IMR-90 (cell line): ENCODE data around the gene PREB. TPM values are rescaled to one million over a fixed set of nuclear protein-coding genes. Genes with fewer than 3 reads are reported as not detected.

Experiments
- ATAC-seq: fragments of 200-7000 bp; cut with Tn5 transposase; 2 replicates; pipeline ENCODE4 v1.9.1; 2020; ENCODE audit warnings: low read depth, mild to moderate bottlenecking, moderate library complexity
- BruUV-seq: library from RNA; stranded (reverse); fragments of 400-500 nt; replicated peaks from 2 replicates; lab custom pipeline; 2021; lab: Mats Ljungman, UMichigan
- CTCF ChIA-PET: fragments of 300-600 bp; formaldehyde crosslinking; extraction: SDS; loops from one replicate; lab custom pipeline; 2021; ENCODE audit warnings: antibody characterized with exemption; lab: Yijun Ruan, JAX
- POLR2A ChIA-PET: fragments of 300-600 bp; sonication (Branson Sonifier 250); formaldehyde crosslinking; loops from one replicate; lab custom pipeline; 2022; ENCODE audit warnings: antibody characterized with exemption; ENCODE audit not compliant: unreplicated experiment; lab: Charles Lee
- DNase-seq: peaks from one replicate; pipeline ENCODE4 v3.0.0; 2013
- H2AFZ ChIP-seq: replicated peaks from 2 replicates; pipeline ENCODE3; 2013; ENCODE audit warnings: low read length, mild to moderate bottlenecking; ENCODE audit not compliant: poor library complexity
- H2AK5ac ChIP-seq: 2 replicates; pipeline ENCODE4 v1.6.1; 2013; ENCODE audit warnings: low read depth, low read length, inconsistent platforms
- H2AK9ac ChIP-seq: replicated peaks from 2 replicates; pipeline ENCODE3; 2013; ENCODE audit warnings: mild to moderate bottlenecking, low read depth, low read length, moderate library complexity; ENCODE audit not compliant: poor library complexity
- H2BK120ac ChIP-seq: 2 replicates; pipeline ENCODE4 v1.6.1; 2013; ENCODE audit warnings: low read depth, low read length, inconsistent platforms
- H2BK15ac ChIP-seq: 3 replicates; pipeline ENCODE4 v1.6.1; 2013; ENCODE audit warnings: low read depth, low read length, inconsistent platforms
- H2BK20ac ChIP-seq: 2 replicates; pipeline ENCODE4 v1.6.1; 2013; ENCODE audit warnings: low read depth, mild to moderate bottlenecking, inconsistent platforms, low read length, moderate library complexity
- H2BK5ac ChIP-seq: 2 replicates; pipeline ENCODE4 v1.6.1; 2013; ENCODE audit warnings: mild to moderate bottlenecking, low read depth, low read length, inconsistent platforms; ENCODE audit not compliant: poor library complexity, severe bottlenecking
- H3K14ac ChIP-seq: replicated peaks from 2 replicates; pipeline ENCODE4 v1.6.1; 2013; ENCODE audit warnings: low read depth, low read length, inconsistent platforms
- H3K18ac ChIP-seq: 2 replicates; pipeline ENCODE4 v1.6.1; 2013; ENCODE audit warnings: low read depth, low read length, control low read depth
- H3K23ac ChIP-seq: 2 replicates; pipeline ENCODE4 v1.6.1; 2013; ENCODE audit warnings: low read depth, low read length, inconsistent platforms
- H3K27ac ChIP-seq: 2 replicates; pipeline ENCODE4 v1.5.1; 2013; ENCODE audit warnings: mild to moderate bottlenecking, control low read depth, low read length; ENCODE audit not compliant: insufficient read depth
- H3K27me3 ChIP-seq: 2 replicates; pipeline ENCODE4 v1.6.1; 2013; ENCODE audit warnings: low read length; ENCODE audit not compliant: control insufficient read depth, insufficient read depth
- H3K36me3 ChIP-seq: 2 replicates; pipeline ENCODE4 v1.6.1; 2013; ENCODE audit warnings: low read length, mixed read lengths; ENCODE audit not compliant: control insufficient read depth, insufficient read depth
- H3K4ac ChIP-seq: 2 replicates; pipeline ENCODE4 v1.6.1; 2013; ENCODE audit warnings: low read depth, low read length, inconsistent platforms
- H3K4me1 ChIP-seq: 2 replicates; pipeline ENCODE4 v1.6.1; 2013; ENCODE audit warnings: low read length, mixed read lengths; ENCODE audit not compliant: control insufficient read depth, insufficient read depth
- H3K4me2 ChIP-seq: 2 replicates; pipeline ENCODE4 v1.6.1; 2013; ENCODE audit warnings: low read depth, mild to moderate bottlenecking, control low read depth, low read length, moderate library complexity
- H3K4me3 ChIP-seq: 2 replicates; pipeline ENCODE4 v1.5.1; 2013; ENCODE audit warnings: low read depth, mild to moderate bottlenecking, control low read depth, low read length, moderate library complexity; ENCODE audit not compliant: insufficient read depth
- H3K56ac ChIP-seq: 2 replicates; pipeline ENCODE4 v1.6.1; 2013; ENCODE audit warnings: low read length, inconsistent platforms; ENCODE audit not compliant: insufficient read depth; ENCODE audit errors: extremely low read depth
- H3K79me1 ChIP-seq, 2 experiments: 2 replicates each; pipeline ENCODE4 v1.6.1; 2013; ENCODE audit warnings: low read length in 2 of 2, inconsistent platforms in 1 of 2, low read depth in 1 of 2
- H3K9ac ChIP-seq: 2 replicates; pipeline ENCODE4 v1.6.1; 2013; ENCODE audit warnings: low read depth, low read length, control low read depth
- H3K9me1 ChIP-seq: 2 replicates; pipeline ENCODE4 v1.6.1; 2013; ENCODE audit warnings: low read length, inconsistent platforms; ENCODE audit not compliant: insufficient read depth
- H3K9me3 ChIP-seq: 2 replicates; pipeline ENCODE4 v1.6.1; 2013; ENCODE audit warnings: low read length; ENCODE audit not compliant: control insufficient read depth, insufficient read depth
- H4K20me1 ChIP-seq: 2 replicates; pipeline ENCODE4 v1.6.1; 2013; ENCODE audit warnings: low read length, inconsistent platforms; ENCODE audit not compliant: insufficient read depth
- H4K5ac ChIP-seq: 2 replicates; pipeline ENCODE4 v1.6.1; 2013; ENCODE audit warnings: mild to moderate bottlenecking, low read depth, low read length, control low read depth
- H4K8ac ChIP-seq, 2 experiments: 2 replicates each; pipeline ENCODE4 v1.6.1; 2013; ENCODE audit warnings: low read depth in 2 of 2, low read length in 2 of 2, control low read depth in 1 of 2, inconsistent platforms in 1 of 2
- H4K91ac ChIP-seq: 2 replicates; pipeline ENCODE4 v1.6.1; 2013; ENCODE audit warnings: low read depth, low read length, inconsistent platforms; ENCODE audit not compliant: insufficient read depth
- BHLHE40 ChIP-seq: fragments of 150-350 bp; IDR thresholded peaks from 2 replicates; pipeline ENCODE4 v1.6.1; 2016; ENCODE audit warnings: mild to moderate bottlenecking, low read depth, low read length
- CEBPB ChIP-seq: IDR thresholded peaks from 2 replicates; pipeline ENCODE4 v1.6.1; 2012; ENCODE audit warnings: low read depth, low read length, improper control_type of control experiment
- CHD1 ChIP-seq: IDR thresholded peaks from 2 replicates; pipeline ENCODE4 v1.6.1; 2012; ENCODE audit warnings: low read depth, low read length, improper control_type of control experiment
- CTCF ChIP-seq: conservative IDR thresholded peaks from 2 replicates; pipeline ENCODE4 v1.5.1; 2012; ENCODE audit warnings: mild to moderate bottlenecking, low read depth, low read length, improper control_type of control experiment
- ELK1 ChIP-seq: fragments of 150-350 bp; IDR thresholded peaks from 2 replicates; pipeline ENCODE4 v1.6.1; 2016; ENCODE audit warnings: low read depth, mild to moderate bottlenecking, low read length, moderate library complexity, borderline replicate concordance
- FOS ChIP-seq: fragments of 150-350 bp; IDR thresholded peaks from 2 replicates; pipeline ENCODE4 v1.6.1; 2016; ENCODE audit warnings: low read depth, low read length
- MAFK ChIP-seq: IDR thresholded peaks from 2 replicates; pipeline ENCODE4 v1.6.1; 2012; ENCODE audit warnings: low read depth, low read length, improper control_type of control experiment
- MAZ ChIP-seq: IDR thresholded peaks from 2 replicates; pipeline ENCODE4 v1.6.1; 2012; ENCODE audit warnings: low read depth, mild to moderate bottlenecking, low read length, improper control_type of control experiment, moderate library complexity, borderline replicate concordance
- MXI1 ChIP-seq: IDR thresholded peaks from 2 replicates; pipeline ENCODE4 v1.6.1; 2012; ENCODE audit warnings: low read depth, mild to moderate bottlenecking, low read length, moderate library complexity, borderline replicate concordance
- NFE2L2 ChIP-seq: fragments of 150-350 bp; IDR thresholded peaks from 2 replicates; pipeline ENCODE4 v1.6.1; 2016; ENCODE audit warnings: low read depth, mild to moderate bottlenecking, low read length
- POLR2A ChIP-seq: IDR thresholded peaks from 2 replicates; pipeline ENCODE4 v1.6.1; 2012; ENCODE audit warnings: mild to moderate bottlenecking, low read depth, low read length
- RAD21 ChIP-seq: IDR thresholded peaks from 2 replicates; pipeline ENCODE4 v1.6.1; 2012; ENCODE audit warnings: low read length, improper control_type of control experiment
- RCOR1 ChIP-seq: IDR thresholded peaks from 2 replicates; pipeline ENCODE4 v1.6.1; 2012; ENCODE audit warnings: mild to moderate bottlenecking, low read length, improper control_type of control experiment; ENCODE audit not compliant: insufficient replicate concordance
- RFX5 ChIP-seq: IDR thresholded peaks from 2 replicates; pipeline ENCODE4 v1.8.0; 2012; ENCODE audit warnings: low read depth, mild to moderate bottlenecking, low read length, moderate library complexity
- SMC3 ChIP-seq: fragments of 150-350 bp; IDR thresholded peaks from 2 replicates; pipeline ENCODE4 v1.6.1; 2016; ENCODE audit warnings: low read depth, mild to moderate bottlenecking, antibody characterized with exemption, low read length, moderate library complexity
- WGBS, 2 experiments: methylation state at CpG; one replicate each; pipeline versions ENCODE4 v1.1.5 to v1.1.7; 2013; ENCODE audit warnings: missing lambda C conversion rate in 2 of 2; ENCODE audit not compliant: insufficient read length in 1 of 2; ENCODE audit errors: extremely low coverage in 2 of 2; 5-methylcytosine and 5-hydroxymethylcytosine counted together
- dilution Hi-C: fragments of 300-500 bp; cut with HindIII; formaldehyde crosslinking; loops from one replicate; pipeline ENCODE4 v1.14.3; 2018; ENCODE audit warnings: low sequenced_read_pairs; ENCODE audit not compliant: unreplicated experiment
- in situ Hi-C: fragments of 300-500 bp; cut with MboI; formaldehyde crosslinking; loops from 3 replicates; pipeline ENCODE4 v1.14.3; 2019; ENCODE audit warnings: low sequenced_read_pairs, inconsistent platforms, mixed read lengths
- intact Hi-C: fragments of 100-400 bp; cut with micrococcal nuclease; formaldehyde crosslinking; loops from 2 replicates; pipeline ENCODE4 v1.10.0; 2022
- polyA plus RNA-seq, 3 experiments: library from polyadenylated mRNA; depleted of rRNA; stranded (reverse); fragments of >200 nt; gene quantifications; 2 replicates each; pipeline ENCODE4 v1.2.3, GENCODE V29; 2012; ENCODE audit warnings: low replicate concordance in 1 of 3
- total RNA-seq: library from RNA; depleted of rRNA; stranded (reverse); fragments of >200 nt; gene quantifications from 2 replicates; pipeline ENCODE4 v1.2.3, GENCODE V29; 2012
- TF ChIP-seq, protein P1 (sequence below): fragments of 150-350 bp; IDR thresholded peaks from 2 replicates; pipeline ENCODE4 v1.6.1; 2017; ENCODE audit warnings: mild to moderate bottlenecking, antibody characterized with exemption, low read length, low read depth

PREB gene
- total and polyA plus RNA-seq, 2 of the 4 experiments (the other 2 are of a cell fraction) = 38.9 to 52.2 TPM

DNA sequence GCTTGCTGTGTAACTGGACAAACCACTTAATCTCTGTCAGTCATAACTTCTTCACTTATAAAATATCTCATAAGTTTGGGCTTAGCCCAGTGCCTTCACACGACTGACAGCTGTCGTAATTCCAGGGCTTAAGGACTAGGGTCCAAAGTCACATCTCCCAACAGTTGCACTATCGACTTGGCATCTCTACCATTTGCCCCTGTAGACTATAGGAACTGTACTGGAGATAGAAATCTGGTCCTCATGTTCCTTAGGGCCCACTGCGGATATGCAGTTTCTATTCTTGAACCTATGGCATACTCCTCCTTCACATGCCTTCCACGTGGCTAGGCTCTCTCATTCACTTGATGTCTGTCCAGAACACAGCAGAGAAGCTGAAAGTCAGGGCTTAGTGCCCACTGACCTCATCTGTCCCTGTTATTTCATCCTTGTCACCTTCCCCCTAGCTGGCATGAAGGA is 8.2 kb downstream of the PREB start:
- WGBS, 2 experiments = no CpG with 5 or more reads among the region's 5 CpGs
- CTCF ChIA-PET = interaction anchor here (0.7 kb wide), 1 partner anchor 7 kb away, joined by 4 read pairs; no protein-coding TSS in a partner anchor

More for the DNA sequence above, 8.2 kb downstream of the PREB start:
- no peak overlapping the region for H3K23ac ChIP-seq
- 0 out of 2 replicates have a peak, but pooled peaks cover 4% of the 10 kb centered on the region for H3K9me1 ChIP-seq
- H3K27me3 ChIP-seq = peaks cover 25% of the 10 kb centered on the region
- no peak overlapping the region for H2AK5ac ChIP-seq
- ATAC-seq (no peak), DNase-seq (no peak)
- H3K4me3 ChIP-seq = no peak overlapping the region
- TF ChIP-seq MAZ (no peak), CTCF (no peak), BHLHE40 (no peak), FOS (no peak), CEBPB (no peak), MAFK (no peak), MXI1 (no peak), SMC3 (no peak), RCOR1 (no peak), CHD1 (no peak), RAD21 (no peak), RFX5 (no peak), NFE2L2 (no peak), POLR2A (no peak), ELK1 (no peak)
- TF ChIP-seq, protein P1, sequence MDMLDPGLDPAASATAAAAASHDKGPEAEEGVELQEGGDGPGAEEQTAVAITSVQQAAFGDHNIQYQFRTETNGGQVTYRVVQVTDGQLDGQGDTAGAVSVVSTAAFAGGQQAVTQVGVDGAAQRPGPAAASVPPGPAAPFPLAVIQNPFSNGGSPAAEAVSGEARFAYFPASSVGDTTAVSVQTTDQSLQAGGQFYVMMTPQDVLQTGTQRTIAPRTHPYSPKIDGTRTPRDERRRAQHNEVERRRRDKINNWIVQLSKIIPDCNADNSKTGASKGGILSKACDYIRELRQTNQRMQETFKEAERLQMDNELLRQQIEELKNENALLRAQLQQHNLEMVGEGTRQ = no peak
- no peak overlapping the region for H4K8ac ChIP-seq
- no peak overlapping the region for H4K5ac ChIP-seq
- no peaks in the 10 kb centered on the region for H3K79me1 ChIP-seq
- in situ Hi-C loops = no loop called here
- intact Hi-C loops = no loop called here
- no peak overlapping the region for H3K27ac ChIP-seq
- H2AFZ ChIP-seq = no peak overlapping the region
- H2BK120ac ChIP-seq = no peak overlapping the region
- no peak overlapping the region for H2BK5ac ChIP-seq
- H3K56ac ChIP-seq = no peak overlapping the region
- H3K36me3 ChIP-seq = peaks cover 17% of the 10 kb centered on the region; the same call in 1 of the 2 replicates
- no peak overlapping the region for H2AK9ac ChIP-seq
- peaks cover 3% of the 10 kb centered on the region for H4K20me1 ChIP-seq
- no peaks in the 10 kb centered on the region for H3K9me3 ChIP-seq
- POLR2A ChIA-PET = no interaction called here
- no peak overlapping the region for H2BK20ac ChIP-seq
- peaks cover 1% of the 10 kb centered on the region; the same call in 1 of the 2 replicates for H3K4me1 ChIP-seq
- H4K91ac ChIP-seq = no peak overlapping the region
- H3K14ac ChIP-seq = no peak overlapping the region
- H3K4me2 ChIP-seq = no peak overlapping the region
- H3K18ac ChIP-seq = no peak overlapping the region
- no peak overlapping the region for H3K4ac ChIP-seq
- BruUV-seq = no TSS peak
- H2BK15ac ChIP-seq = no peak overlapping the region
- dilution Hi-C loops = no loop called here
- H3K9ac ChIP-seq = no peak overlapping the region
